ENCODE results near the gene KLHL18. TPM values are rescaled to one million over a fixed set of nuclear protein-coding genes. Genes with fewer than 3 reads are reported as not detected.
A peak's percentile ranks its signal among the peaks of the same experiment; 100 is the strongest.
"Not testable (repeated sequence)": the region's sequence is repeated elsewhere in the genome, so short reads cannot be mapped to it uniquely, and the experiment has no call there.

KLHL18 gene
- total RNA-seq, 3 donors from 2014 or later = 17.0 to 28.7 (median 21.5) TPM

DNA sequence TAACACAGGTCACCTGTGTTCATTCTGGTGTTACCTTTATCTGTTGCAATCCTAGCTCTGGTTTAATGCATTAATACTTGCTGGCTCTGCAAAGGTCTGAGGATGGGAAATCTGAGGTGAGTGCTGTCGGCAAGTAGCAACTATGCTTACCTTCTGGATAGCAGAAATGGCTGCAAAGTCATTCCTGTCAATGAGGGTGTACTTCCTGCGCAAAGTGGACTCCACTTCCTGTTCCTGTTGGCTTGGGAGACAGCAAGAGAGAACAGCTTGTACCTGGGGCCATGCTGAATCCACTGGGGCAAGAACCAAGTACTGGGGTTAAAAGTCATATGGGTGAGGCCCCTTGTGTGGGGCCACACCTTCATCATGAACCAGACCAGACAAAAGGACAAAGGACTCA, 37.5 kb upstream of the KLHL18 start:
- Histone ChIP-seq H3K9me3 (no peaks in the 10 kb centered on the region), H3K4me3 (no peak overlapping the region), H3K4me1 (ENCODE audit: low read depth) (no peaks in the 10 kb centered on the region), H3K36me3 (ENCODE audit: low read depth) (no peaks in the 10 kb centered on the region)
- intact Hi-C loops (cut with DNase I, micrococcal nuclease) = no loop called here
- TF ChIP-seq, protein P1, sequence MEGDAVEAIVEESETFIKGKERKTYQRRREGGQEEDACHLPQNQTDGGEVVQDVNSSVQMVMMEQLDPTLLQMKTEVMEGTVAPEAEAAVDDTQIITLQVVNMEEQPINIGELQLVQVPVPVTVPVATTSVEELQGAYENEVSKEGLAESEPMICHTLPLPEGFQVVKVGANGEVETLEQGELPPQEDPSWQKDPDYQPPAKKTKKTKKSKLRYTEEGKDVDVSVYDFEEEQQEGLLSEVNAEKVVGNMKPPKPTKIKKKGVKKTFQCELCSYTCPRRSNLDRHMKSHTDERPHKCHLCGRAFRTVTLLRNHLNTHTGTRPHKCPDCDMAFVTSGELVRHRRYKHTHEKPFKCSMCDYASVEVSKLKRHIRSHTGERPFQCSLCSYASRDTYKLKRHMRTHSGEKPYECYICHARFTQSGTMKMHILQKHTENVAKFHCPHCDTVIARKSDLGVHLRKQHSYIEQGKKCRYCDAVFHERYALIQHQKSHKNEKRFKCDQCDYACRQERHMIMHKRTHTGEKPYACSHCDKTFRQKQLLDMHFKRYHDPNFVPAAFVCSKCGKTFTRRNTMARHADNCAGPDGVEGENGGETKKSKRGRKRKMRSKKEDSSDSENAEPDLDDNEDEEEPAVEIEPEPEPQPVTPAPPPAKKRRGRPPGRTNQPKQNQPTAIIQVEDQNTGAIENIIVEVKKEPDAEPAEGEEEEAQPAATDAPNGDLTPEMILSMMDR (IDR thresholded peaks at IDR 0.05) = no peak
- no peak for ATAC-seq
- DNase-seq = no peak

DNA sequence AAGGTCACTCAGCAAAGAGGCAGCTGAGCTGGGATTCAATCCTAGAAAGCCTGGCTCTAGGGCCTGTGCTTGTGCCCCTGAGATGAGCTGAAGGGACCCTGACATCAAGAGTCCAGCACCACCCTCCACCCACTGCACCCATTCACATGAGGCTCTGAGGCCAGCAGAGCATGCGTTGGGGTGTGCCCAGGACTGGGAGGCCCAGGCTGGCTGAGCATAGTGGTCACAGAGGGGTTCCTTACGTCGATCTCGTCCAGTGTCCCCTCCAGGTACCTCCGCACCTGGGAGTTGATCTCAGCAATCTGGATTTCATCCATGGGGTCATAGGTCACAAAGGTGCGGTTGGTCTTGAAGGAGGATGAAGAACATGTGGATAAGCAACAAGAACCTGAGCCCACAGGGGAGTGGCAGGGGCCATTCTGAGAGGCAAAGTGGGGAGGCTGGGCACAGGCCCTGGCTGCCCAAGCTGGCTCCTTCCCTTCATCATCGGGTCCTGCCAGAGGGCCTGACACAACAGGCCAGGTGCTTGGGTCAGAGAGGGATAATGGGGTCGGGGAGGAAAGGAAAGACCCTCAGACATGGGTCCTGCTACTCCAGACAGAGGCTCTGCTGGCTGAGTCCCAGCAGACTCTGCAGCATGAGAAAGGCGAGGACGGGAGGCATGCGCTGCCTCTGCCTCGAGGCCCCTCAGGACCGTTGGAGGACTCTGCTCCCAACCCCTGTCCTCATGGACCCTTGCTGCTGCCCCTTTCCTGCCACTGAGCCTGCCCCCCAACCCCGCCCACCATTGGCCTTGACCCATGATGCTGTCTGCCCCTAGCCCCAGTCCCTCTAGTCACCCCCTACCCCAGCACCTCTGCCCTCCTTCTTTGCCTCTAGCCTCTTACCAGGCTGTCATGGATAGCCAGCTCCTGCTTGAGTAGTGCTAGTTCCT, 35.3 kb upstream of the KLHL18 start:
- no peak overlapping the region for H3K4me3 ChIP-seq
- no peaks in the 10 kb centered on the region for H3K4me1 ChIP-seq (ENCODE audit: low read depth)
- DNase-seq (no peak), ATAC-seq (no peak)
- TF ChIP-seq, protein P1 (IDR thresholded peaks at IDR 0.05) = no peak
- no peaks in the 10 kb centered on the region for H3K36me3 ChIP-seq (ENCODE audit: low read depth)
- intact Hi-C loops (cut with DNase I, micrococcal nuclease) = no loop called here
- H3K9me3 ChIP-seq = no peaks in the 10 kb centered on the region

DNA sequence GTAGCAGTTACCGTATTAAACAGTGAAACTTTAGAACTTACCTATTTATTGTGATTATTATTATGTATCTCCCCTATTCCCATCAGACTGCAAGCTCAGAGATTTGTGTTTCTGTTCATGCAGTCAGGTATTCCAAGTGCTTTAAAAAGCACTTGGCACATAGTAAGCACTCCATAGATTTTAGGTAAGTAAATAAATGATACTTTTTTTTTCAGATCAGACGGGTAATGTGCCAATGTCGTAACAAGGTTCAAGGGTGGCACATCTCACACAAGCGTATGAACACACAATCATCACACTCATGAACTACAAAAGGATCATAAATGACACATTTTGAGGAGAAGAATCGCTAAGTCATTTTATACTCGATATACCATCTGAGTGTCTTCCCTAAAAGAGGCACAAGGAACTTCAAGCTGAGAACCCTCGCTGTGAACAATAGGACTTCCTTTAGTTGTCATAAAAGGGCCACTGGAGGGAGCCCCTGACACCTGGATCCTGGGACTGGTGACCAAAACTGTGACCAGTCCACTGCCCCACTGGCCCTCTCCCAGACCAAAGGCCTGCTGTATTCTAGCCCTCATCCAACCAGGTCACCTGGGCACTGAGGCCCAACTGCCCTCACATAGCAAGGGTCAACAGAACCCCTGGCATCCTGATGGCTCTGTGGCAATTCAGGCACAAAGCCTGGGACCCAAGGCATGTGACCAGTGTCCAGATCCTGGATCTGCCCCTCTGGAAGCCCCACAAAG, 32.3 kb upstream of the KLHL18 start:
- Histone ChIP-seq H3K9me3 (no peaks in the 10 kb centered on the region), H3K4me3 (no peak overlapping the region), H3K36me3 (ENCODE audit: low read depth) (no peaks in the 10 kb centered on the region), H3K4me1 (ENCODE audit: low read depth) (no peaks in the 10 kb centered on the region)
- TF ChIP-seq, protein P1 (IDR thresholded peaks at IDR 0.05) = no peak
- ATAC-seq (peak; percentile 40), DNase-seq (peak in 2 of 3 donors; percentile 25 to 29)
- intact Hi-C loops (cut with DNase I, micrococcal nuclease) = no loop called here

DNA sequence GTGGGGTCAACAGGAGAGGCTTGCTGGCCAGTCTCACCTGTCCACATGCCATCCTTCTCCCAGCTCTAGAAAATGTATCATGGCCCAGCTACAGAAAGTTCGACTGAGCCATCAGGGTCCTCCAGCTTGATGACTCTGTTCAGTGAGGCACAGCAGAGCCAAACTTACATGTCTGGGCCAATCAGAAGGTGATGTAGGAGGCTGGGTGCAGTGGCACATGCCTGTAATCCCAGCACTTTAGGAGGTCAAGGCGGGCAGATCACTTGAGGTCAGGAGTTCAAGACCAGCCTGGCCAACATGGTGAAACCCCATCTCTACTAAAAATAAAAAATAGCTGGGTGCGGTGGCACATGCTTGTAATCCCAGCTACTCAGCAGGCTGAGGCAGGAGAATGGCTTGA, 31.7 kb upstream of the KLHL18 start:
- H3K9me3 ChIP-seq; H3K4me1 ChIP-seq (ENCODE audit: low read depth); ATAC-seq; H3K36me3 ChIP-seq (ENCODE audit: low read depth); intact Hi-C loops (cut with DNase I, micrococcal nuclease); H3K4me3 ChIP-seq: not testable (repeated sequence)
- DNase-seq = peak in 1 of 3 donors; percentile 1

DNA sequence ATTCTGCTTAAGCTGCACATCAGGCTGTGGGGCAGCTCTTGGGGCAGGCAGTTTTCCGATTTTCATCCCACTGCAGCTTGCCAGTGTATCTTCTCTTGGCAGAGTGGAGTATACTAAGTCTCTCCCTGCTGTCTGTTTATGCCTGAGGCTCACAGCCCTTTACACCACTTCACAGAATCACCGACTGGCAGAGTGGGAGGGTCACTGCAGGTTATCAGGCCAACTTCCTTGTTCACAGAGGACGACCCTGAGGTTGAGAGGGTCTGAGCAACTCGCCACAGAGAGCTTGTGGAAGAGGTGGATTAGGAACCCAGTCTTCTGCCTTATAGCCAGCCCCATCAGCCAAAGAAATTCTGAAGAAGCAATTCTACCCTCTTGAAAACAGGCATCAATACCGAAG, 31.1 kb upstream of the KLHL18 start:
- no peaks in the 10 kb centered on the region for H3K9me3 ChIP-seq
- DNase-seq (no peak), ATAC-seq (no peak)
- TF ChIP-seq, protein P1 (IDR thresholded peaks at IDR 0.05) = no peak
- intact Hi-C loops (cut with DNase I, micrococcal nuclease) = no loop called here
- no peaks in the 10 kb centered on the region for H3K36me3 ChIP-seq (ENCODE audit: low read depth)
- no peak overlapping the region for H3K4me3 ChIP-seq
- H3K4me1 ChIP-seq (ENCODE audit: low read depth) = no peaks in the 10 kb centered on the region

DNA sequence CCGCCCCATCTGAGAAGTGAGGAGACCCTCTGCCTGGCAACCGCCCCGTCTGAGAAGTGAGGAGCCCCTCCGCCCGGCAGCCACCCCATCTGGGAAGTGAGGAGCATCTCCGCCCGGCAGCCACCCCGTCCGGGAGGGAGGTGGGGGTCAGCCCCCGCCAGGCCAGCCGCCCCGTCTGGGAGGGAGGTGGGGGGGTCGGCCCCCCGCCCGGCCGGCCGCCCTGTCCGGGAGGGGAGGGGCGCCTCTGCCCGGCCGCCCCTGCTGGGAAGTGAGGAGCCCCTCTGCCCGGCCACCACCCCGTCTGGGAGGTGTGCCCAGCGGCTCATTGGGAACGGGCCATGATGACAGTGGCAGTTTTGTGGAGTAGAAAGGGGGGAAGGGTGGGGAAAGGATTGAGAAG, 26.4 kb upstream of the KLHL18 start:
- DNase-seq; intact Hi-C loops (cut with DNase I, micrococcal nuclease); H3K4me3 ChIP-seq; ATAC-seq; H3K36me3 ChIP-seq (ENCODE audit: low read depth); H3K9me3 ChIP-seq; H3K4me1 ChIP-seq (ENCODE audit: low read depth): not testable (repeated sequence)
